Measurements from ENCODE around the gene SYNDIG1. TPM values are rescaled to one million over a fixed set of nuclear protein-coding genes. Genes with fewer than 3 reads are reported as not detected.

SYNDIG1 gene
- polyA plus RNA-seq, 1 of the 3 experiments (the other 2 are of a cell fraction), result not detected

DNA sequence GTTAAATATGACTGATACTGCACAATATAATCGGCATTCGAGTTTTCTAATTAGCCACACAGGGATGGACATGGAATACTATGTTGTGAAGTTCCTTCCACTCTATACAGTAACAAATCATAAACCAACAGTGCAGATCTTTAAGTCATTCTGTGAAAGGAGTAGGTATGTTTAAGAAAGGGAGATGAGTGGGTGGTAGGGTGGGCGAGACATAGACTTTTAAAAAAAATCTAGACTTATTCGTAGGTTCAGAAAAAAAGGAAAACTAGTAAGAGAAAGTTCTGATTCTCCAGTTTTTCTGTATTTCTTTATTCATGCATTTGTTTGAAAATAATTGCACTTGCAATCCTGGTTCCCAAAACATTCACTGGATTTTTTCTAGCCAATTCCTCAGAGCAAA lies 61.8 kb downstream of the SYNDIG1 start:
- Histone ChIP-seq H3K27ac (ENCODE audit: low read depth in 2 of 2, low read length in 1 of 2) (no peak overlapping the region), H3K4me2 (no peak overlapping the region), H3K9me2 (no peaks in the 10 kb centered on the region), H3F3A (replicated peaks; ENCODE audit: insufficient read depth) (no peaks in the 10 kb centered on the region), H3K79me2 (ENCODE audit: insufficient read depth) (no peaks in the 10 kb centered on the region), H3K27me3 (ENCODE audit: insufficient read depth) (no peaks in the 10 kb centered on the region; the same call in 1 of the 2 replicates), H3K36me3 (replicated peaks in 1 of 2; ENCODE audit: control insufficient read depth in 1 of 2, insufficient read depth in 2 of 2, low read length in 1 of 2) (no peaks in the 10 kb centered on the region), H3K4me1 (ENCODE audit: control insufficient read depth in 1 of 2, insufficient read depth in 2 of 2, low read depth in 1 of 2, low read length in 1 of 2) (no peaks in the 10 kb centered on the region), H3K4me3 (ENCODE audit: low read depth in 2 of 2, low read length in 1 of 2) (no peak overlapping the region), H3K9ac (no peak overlapping the region), H4K20me1 (ENCODE audit: insufficient read depth) (no peaks in the 10 kb centered on the region), H2AFZ (ENCODE audit: low read depth) (no peak overlapping the region), H3K9me3 (no peaks in the 10 kb centered on the region)
- ChIA-PET CTCF (no interaction called here), POLR2A (no interaction called here)
- no peak for DNase-seq
- 20% methylated on average over 4 of the region's 4 CpGs for WGBS (ENCODE audit: low lambda C conversion rate)
- TF ChIP-seq TEAD4 (IDR thresholded peaks at IDR 0.05; ENCODE audit: borderline replicate concordance, insufficient read depth), result no peak
- TF ChIP-seq SMC3 (IDR thresholded peaks at IDR 0.05; ENCODE audit: low read depth, low read length), result no peak
- TF ChIP-seq RFX5 (IDR thresholded peaks at IDR 0.05; ENCODE audit: low read length), result no peak
- no peak for TF ChIP-seq RXRA (IDR thresholded peaks at IDR 0.05; ENCODE audit: borderline replicate concordance, low read depth)
- TF ChIP-seq EP300 (IDR thresholded peaks at IDR 0.05; ENCODE audit: borderline replicate concordance in 1 of 2, low read depth in 1 of 2, low read length in 1 of 2), result no peak
- TF ChIP-seq YY1 (IDR thresholded peaks at IDR 0.05; ENCODE audit: low read depth), result no peak
- TF ChIP-seq GABPA (IDR thresholded peaks at IDR 0.05; ENCODE audit: low read depth), result no peak
- TF ChIP-seq, protein P1, sequence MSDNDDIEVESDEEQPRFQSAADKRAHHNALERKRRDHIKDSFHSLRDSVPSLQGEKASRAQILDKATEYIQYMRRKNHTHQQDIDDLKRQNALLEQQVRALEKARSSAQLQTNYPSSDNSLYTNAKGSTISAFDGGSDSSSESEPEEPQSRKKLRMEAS (IDR thresholded peaks at IDR 0.05; ENCODE audit: low read depth), result no peak
- TF ChIP-seq, protein P2, sequence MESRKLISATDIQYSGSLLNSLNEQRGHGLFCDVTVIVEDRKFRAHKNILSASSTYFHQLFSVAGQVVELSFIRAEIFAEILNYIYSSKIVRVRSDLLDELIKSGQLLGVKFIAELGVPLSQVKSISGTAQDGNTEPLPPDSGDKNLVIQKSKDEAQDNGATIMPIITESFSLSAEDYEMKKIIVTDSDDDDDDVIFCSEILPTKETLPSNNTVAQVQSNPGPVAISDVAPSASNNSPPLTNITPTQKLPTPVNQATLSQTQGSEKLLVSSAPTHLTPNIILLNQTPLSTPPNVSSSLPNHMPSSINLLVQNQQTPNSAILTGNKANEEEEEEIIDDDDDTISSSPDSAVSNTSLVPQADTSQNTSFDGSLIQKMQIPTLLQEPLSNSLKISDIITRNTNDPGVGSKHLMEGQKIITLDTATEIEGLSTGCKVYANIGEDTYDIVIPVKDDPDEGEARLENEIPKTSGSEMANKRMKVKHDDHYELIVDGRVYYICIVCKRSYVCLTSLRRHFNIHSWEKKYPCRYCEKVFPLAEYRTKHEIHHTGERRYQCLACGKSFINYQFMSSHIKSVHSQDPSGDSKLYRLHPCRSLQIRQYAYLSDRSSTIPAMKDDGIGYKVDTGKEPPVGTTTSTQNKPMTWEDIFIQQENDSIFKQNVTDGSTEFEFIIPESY (IDR thresholded peaks at IDR 0.05; ENCODE audit: borderline replicate concordance, low read depth), result no peak
- no peak for TF ChIP-seq MXI1 (IDR thresholded peaks at IDR 0.05; ENCODE audit: low read depth, low read length)
- TF ChIP-seq NFIC (IDR thresholded peaks at IDR 0.05; ENCODE audit: borderline replicate concordance), result no peak
- TF ChIP-seq, protein P3, sequence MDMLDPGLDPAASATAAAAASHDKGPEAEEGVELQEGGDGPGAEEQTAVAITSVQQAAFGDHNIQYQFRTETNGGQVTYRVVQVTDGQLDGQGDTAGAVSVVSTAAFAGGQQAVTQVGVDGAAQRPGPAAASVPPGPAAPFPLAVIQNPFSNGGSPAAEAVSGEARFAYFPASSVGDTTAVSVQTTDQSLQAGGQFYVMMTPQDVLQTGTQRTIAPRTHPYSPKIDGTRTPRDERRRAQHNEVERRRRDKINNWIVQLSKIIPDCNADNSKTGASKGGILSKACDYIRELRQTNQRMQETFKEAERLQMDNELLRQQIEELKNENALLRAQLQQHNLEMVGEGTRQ (IDR thresholded peaks at IDR 0.05; ENCODE audit: borderline replicate concordance, low read depth, low read length), result no peak
- TF ChIP-seq, protein P4, sequence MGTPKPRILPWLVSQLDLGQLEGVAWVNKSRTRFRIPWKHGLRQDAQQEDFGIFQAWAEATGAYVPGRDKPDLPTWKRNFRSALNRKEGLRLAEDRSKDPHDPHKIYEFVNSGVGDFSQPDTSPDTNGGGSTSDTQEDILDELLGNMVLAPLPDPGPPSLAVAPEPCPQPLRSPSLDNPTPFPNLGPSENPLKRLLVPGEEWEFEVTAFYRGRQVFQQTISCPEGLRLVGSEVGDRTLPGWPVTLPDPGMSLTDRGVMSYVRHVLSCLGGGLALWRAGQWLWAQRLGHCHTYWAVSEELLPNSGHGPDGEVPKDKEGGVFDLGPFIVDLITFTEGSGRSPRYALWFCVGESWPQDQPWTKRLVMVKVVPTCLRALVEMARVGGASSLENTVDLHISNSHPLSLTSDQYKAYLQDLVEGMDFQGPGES (IDR thresholded peaks at IDR 0.05; ENCODE audit: low read depth, low read length), result no peak
- no peak for TF ChIP-seq TCF12 (IDR thresholded peaks at IDR 0.05)
- TF ChIP-seq FOXJ3 (CRISPR knock-in tag; IDR thresholded peaks at IDR 0.05), result no peak
- TF ChIP-seq RAD21 (IDR thresholded peaks at IDR 0.05; ENCODE audit: low read length), result no peak
- TF ChIP-seq FOSL2 (IDR thresholded peaks at IDR 0.05; ENCODE audit: borderline replicate concordance, low read depth), result no peak

Measured in SK-N-SH (cell line).